Fibroblast of gingiva (primary cell): Measurements from ENCODE around the gene HKDC1.
"Not testable (repeated sequence)": the region's sequence is repeated elsewhere in the genome, so short reads cannot be mapped to it uniquely, and the experiment has no call there.

Experiments
- DNase-seq: peaks from one replicate; pipeline ENCODE4 v3.0.0-alpha.2; 2011; ENCODE audit warnings: low read depth

HKDC1 gene

DNA sequence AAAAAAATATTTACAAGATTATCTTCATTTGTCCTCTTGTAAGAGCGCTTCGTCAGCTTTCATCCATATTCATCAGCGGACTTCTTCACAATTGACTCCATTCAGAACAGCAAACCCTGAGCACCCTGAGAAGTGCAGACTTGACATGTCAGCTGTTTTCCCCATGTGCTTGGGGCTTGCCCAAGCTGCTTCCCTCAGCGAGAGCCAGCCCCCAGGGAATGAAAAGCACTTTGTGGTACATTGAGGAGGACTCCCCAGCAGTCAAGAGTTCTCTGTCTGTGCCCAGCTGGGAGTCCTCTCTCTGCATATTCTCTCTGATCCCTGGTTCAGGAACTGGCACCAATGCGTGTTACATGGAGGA lies 22.7 kb downstream of the HKDC1 start:
- no peak for DNase-seq

DNA sequence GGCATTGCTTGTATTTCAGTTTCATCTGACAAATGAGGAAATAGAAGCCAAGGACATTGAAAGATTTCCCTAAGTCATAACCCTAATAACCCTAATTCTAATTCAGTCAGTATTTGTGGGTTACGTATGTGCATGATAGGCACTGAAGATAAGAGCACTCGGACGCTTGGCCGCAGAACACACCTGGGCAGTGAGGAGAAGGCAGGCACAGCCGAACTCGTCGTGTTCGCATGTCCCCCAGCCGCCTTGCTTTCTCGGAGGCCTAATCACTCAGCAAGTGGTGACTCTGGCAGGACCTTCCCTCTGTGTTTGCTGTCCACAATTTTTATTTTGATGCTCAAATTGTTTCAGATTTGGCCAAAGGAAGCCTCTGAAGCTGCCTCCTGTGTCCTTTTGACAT lies 23.7 kb downstream of the HKDC1 start:
- no peak for DNase-seq

DNA sequence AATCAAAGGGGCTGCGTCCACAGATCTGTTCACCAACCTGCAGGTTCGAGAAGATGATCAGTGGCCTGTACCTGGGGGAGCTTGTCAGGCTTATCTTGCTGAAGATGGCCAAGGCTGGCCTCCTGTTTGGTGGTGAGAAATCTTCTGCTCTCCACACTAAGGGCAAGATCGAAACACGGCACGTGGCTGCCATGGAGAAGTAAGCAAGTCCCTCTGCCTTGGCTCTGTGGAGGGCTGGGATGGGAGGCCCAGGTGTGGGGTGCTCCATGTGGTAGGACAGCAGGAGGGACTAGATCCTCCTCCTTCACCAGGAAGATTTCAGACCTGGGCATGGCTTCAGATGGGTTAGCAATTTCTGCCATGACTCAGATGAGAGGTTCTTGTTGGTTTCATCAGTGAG lies 25.9 kb downstream of the HKDC1 start:
- no peak for DNase-seq

DNA sequence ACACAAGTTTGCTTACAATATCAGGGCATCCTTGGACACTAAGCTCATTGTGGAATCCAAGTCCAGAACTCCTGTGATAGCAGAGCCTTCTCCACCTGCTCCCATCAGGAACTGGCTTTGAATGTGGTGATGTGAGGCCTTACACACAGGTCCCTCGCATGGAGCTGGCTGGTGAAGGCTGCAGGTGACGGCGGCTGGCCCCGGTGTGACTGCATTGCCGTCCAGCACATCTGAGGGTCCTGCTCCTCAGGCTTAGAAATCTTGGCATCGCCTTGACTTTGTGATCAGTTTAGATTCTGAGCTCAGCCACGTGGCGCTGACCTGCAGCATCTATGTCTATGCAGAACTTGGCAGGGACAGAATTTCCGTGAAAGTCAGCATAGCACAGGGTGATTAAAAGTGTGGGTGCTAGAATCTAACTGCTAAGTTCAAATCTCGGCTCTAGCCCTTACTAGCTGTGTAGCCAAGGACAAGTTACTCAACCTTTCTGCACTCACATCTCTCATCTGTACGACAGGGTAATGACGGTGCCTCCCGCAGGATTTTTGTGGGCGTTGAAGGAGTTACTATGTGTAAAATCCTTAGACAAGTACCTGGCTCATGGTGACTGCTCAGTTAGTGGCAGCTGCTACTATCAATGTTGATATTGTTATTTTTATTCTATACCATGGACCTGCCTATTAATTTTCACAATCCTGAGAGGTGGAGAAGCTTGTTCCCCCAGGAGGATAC lies 26.6 kb downstream of the HKDC1 start:
- DNase-seq, result no peak

DNA sequence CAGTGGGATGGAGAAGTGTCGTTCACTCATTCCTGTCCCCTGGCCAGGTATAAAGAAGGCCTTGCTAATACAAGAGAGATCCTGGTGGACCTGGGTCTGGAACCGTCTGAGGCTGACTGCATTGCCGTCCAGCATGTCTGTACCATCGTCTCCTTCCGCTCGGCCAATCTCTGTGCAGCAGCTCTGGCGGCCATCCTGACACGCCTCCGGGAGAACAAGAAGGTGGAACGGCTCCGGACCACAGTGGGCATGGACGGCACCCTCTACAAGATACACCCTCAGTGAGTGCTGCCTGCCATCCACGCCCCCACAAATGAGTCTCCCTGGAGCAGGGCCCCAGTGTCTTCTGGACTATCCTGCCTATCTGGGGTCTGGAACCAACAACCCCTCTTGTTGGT lies 27.2 kb downstream of the HKDC1 start:
- no peak for DNase-seq

DNA sequence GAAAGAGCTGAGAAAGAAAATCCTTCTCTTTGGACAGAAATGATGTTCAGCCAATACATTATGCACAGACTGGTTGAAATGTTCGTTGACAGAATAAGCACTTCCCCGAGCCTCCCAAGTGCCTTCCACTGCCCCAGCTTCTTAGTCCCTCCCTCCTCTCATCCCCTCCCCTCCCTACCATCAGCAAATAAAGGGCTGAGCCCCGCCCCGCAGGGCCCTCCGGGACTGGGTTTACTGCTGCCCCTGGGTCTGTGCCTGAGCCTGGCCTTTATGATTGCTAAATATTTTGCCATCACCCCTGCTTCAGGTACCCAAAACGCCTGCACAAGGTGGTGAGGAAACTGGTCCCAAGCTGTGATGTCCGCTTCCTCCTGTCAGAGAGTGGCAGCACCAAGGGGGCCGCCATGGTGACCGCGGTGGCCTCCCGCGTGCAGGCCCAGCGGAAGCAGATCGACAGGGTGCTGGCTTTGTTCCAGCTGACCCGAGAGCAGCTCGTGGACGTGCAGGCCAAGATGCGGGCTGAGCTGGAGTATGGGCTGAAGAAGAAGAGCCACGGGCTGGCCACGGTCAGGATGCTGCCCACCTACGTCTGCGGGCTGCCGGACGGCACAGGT lies 28.1 kb downstream of the HKDC1 start:
- no peak for DNase-seq

DNA sequence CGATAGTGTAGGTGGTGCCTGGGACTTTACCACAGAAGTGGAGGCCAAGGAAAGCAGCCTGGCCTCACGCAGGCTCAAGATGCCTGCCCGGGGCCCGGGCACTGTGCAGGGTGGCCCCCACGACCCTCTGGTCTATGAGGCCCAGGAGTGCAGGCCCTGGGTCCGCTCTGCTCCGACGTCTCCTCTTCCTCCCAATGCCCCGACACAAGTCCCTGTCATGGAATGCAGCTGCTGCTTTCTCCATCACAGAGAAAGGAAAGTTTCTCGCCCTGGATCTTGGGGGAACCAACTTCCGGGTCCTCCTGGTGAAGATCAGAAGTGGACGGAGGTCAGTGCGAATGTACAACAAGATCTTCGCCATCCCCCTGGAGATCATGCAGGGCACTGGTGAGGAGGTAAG lies 29.9 kb downstream of the HKDC1 start:
- no peak for DNase-seq

DNA sequence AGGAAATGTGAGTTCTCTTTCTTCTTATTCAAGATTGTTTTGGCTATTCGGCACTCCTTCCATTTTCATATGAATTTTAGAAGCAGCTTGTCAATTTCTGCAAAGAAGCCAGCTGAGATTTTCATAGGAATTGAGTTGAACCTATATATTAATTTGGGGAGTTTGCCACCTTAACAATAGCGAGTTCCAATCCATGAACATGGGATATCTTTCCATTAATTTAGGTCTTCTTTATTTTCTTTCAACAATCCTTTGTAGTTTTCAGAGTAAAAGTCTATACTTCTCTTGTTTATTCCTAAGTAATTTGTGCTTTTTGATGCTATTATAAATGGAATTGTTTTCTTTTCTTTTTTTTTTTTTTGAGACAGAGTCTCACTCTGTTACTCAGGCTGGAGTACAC lies 31.3 kb downstream of the HKDC1 start:
- not testable (repeated sequence) for DNase-seq

DNA sequence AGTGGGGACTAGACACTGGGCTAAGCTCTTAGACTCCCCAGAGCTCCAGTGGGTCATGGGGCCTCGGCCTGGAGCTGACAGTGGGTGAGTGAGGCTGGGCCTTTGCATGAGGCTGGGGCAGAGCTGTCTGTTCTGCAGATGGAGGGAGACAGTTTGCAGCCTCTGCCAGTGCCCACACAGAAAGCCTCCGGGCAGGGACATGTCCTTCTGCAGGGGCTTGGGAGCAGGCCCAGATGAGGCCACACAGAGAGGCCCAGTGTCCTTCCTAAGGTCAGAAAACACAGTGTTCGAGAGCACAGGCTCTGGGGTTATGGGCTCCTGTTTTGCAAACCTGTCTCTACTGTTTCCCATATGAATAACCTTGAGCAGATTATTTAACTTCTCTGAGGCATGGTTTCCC lies 33.0 kb downstream of the HKDC1 start:
- DNase-seq, result no peak

DNA sequence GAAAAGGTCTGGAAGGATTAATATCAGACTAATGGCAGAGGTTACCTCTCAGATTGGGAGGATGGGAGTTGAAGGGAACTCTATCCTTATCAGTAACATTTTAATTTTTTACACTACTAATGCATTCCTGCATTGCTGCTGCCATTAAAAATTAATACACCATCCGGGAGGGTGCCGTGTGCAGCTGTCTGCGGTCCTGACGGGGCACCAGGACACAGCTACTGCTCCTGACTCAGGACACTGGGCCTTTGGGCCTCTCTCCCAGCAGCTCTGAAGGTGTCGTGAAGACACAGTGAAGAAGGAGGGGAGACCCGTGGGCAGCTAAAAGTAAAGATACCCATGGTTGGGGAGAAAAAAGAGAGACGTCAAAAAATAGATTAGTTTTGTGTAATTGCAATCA lies 34.7 kb downstream of the HKDC1 start:
- no peak for DNase-seq

DNA sequence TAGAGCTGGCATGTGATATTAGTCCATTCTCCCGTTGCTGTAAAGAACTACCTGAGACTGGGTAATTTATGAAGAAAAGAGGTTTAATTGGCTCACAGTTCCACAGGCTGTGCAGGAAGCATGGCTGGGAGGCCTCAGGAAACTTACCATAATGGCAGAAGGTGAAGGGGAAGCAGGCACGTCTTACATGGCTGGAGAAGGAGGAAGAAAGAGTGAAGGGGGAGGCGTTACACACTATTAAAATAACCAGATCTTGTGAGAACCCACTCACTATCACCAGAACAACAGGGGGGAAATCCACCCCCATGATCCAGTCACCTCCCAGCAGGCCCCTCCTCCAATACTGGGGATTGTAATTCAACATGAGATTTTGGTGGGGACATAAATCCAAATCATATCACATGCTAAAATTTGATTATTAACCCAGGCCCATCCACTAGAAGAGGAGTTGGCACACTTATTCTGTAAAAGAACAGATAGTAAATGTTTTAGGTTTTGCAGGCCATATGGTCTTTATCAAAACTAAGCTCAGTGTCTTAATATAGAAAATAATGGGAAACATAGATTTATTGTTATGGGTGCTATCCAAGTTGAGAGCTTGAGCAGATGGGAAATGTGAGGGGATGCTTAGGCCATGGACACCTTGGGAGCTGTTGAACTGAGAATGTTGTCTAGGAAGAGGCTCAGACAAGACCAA lies 39.6 kb downstream of the HKDC1 start:
- DNase-seq, result no peak

DNA sequence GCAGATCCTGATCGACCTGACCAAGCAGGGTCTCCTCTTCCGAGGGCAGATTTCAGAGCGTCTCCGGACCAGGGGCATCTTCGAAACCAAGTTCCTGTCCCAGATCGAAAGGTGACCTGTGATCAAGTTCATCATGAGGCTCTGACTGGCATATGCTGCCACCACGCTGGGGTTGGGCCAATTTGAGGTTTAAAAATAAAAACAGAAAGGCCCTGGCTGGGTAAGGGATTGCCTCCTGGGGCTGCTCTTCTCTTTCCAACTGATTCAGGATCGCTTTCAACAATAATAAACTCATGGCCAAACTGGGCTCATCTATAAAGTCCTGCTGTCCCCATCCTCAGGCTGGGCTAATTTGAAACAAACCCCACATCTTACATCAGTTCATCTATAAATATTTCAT lies 41.1 kb downstream of the HKDC1 start:
- DNase-seq, result no peak

DNA sequence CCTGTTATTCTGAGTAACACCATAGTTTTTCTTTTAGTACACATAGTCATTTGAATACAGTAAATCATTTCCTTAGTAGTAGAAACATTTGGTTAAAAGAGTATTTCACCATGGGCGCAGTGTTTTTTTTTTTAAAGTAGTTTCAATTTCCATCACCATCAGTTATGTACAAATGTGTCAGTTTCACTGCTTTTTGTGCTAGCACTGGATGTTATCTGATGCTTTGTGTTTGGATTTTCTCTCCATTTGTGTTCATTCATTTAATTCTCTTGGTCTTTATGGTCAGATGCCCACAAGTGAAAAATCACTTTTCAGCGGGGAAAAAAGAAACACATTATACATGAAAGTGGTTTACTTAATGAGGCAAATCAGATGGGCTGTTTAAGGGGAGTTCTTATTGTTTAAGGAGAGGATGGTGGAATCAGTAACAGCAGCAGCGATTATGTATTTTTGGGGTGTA lies 42.2 kb downstream of the HKDC1 start:
- DNase-seq, result no peak

DNA sequence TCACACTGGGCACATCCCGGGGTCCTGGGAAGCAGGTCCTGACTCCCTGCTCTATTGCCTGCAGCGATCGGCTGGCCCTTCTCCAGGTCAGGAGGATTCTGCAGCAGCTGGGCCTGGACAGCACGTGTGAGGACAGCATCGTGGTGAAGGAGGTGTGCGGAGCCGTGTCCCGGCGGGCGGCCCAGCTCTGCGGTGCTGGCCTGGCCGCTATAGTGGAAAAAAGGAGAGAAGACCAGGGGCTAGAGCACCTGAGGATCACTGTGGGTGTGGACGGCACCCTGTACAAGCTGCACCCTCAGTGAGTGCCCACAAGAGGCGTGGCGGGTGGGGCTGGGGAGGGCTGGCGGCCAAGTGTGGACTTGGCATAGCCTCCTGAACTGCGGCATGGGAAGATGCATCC lies 45.4 kb downstream of the HKDC1 start:
- DNase-seq, result no peak

DNA sequence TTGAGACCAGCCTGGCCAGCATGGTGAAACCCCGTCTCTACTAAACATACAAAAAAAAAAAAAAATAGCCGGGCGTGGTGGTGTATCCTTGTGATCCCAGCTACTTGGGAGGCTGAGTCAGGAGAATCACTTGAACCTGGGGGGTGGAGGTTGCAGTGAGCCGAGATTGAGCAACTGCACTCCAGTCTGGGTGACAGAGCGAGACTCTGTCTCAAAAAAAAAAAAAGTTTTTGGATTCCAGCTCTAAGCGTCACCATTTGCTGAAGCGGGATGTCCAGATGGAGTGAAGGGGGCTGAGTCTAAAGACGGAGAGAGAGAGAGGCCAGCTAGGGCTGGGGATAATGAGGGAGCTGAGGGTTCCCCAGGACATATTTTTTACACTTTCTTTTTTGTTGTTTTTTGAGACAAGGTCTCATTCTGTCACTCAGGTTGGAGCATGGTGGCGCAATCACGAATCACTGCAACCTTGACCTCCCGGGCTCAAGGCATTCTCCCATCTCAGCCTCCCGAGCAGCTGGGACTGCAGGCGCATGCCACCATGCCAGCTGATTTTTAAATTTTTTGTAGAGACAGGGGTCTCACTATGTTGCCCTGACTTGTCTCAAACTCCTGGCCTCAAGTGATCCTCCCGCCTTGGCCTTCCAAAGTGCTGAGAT lies 48.8 kb downstream of the HKDC1 start:
- no peak for DNase-seq

DNA sequence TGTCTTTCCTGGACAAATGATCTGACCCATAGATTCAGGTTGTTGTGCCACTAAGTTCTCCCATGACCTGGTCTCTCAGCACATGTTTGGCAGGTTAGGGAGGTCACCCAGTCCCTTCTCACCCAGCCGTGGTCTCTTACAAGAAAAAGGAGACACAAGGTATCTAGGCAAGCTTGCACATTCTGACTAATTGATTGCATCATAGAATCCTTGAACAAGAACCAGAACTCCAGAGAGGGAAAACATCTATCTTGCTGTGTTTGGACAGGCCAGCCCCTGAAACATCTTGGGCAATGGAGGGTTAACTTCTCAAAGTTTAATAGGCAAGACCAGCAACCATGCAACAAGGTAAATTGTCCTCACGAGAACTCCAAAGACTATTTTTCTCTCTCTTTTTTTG lies 49.6 kb downstream of the HKDC1 start:
- DNase-seq, result no peak

DNA sequence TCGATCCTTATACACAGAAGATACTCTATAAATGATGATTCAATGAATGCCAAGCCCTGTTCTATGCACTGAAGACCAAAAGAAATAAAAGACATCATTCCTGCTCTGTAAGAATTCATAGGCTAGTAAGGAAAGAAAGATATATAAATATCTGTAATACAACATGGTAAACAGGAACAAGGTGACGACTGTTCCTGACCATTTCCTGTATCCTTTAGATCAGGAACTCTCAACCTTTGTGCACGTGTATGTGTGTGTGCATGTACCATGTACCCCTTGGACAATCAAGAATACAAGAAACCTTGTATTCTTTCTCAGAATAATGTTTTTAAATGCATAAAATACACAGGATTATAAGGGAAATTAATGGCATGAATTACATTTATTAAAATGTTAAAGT lies 50.9 kb downstream of the HKDC1 start:
- DNase-seq, result no peak

DNA sequence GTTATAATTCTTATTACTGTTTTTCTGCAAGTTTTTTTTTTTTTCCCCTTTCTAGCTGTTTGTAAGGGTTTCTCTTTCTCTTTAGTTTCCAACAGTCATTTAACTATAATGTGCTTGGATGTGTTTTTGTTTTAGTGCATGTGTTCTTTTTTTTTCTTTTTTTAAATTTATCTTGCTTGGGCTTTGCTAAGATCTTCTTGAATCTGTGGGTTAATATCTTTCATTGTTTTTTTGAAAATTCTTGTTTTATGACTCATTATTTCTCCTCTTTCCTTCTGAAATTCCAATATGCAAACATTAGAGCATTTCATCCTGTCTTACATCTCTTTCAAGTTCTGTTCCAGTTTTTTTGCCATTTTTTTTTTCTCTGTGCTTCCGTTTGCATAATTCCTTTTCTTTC lies 52.5 kb downstream of the HKDC1 start:
- no peak for DNase-seq

DNA sequence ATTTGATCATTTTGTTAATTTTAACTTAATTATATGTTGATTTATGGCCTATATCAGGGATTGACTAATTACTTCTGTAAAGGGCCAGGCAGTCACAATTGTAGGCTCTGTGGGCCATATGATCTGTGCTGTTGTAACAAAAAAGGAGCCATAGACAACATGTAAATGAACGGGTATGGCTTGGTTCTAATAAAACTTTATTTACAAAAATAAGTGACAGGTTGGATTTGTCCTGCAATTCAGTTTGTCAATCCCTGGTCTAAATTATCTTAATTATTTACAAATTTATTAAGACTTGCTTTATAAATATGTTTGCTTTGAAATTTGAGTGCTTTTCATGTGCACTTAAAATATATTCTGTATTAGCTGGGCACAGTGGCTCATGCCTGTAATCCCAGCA lies 55.3 kb downstream of the HKDC1 start:
- no peak for DNase-seq

DNA sequence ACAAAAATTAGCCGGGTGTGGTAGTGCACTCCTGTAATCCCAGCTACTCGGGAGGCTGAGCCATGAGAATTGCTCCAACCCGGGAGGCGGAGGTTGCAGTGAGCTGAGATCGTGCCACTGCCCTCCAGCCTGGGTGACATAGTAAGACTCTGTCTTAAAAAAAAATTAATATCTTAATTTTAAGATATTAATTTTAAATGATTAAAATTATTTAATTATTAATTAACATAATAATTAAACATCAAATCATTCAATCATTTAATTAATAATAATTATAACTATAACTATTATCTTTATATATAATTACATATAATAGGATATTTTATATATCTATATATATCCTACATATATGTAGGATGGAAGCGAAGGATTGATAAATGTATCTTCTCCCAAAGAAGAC lies 56.4 kb downstream of the HKDC1 start:
- DNase-seq, result no peak

DNA sequence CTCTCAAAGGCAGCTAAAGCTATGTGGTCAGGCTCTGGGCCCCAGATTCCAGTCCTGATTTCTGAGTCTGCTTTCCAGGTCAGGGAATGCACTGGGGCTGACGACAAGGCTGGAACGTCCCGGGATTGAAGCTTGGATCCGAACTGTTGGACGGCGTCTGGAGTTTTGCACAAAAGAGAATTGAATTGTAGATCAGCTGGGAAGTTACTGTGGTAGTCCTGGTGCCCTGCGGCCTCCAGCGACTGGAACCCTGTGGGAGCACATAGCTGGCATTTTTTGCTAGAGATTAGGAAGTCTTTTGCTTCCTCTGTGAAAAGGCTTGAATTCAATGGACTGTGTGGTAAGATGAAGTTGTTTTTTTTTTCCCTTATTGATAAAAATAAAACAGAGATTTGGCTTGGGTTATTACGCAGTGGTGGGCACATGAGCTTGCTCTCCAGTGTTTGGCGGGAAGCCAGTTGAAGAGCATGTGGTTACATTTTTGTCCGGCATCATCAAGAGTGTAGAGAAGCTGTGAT lies 58.4 kb downstream of the HKDC1 start, which contains the start of gene HK1:
Gene HK1, plus strand, starts transcription at position 51 of the 518 bp plus-strand sequence.
- DNase-seq, result no peak

DNA sequence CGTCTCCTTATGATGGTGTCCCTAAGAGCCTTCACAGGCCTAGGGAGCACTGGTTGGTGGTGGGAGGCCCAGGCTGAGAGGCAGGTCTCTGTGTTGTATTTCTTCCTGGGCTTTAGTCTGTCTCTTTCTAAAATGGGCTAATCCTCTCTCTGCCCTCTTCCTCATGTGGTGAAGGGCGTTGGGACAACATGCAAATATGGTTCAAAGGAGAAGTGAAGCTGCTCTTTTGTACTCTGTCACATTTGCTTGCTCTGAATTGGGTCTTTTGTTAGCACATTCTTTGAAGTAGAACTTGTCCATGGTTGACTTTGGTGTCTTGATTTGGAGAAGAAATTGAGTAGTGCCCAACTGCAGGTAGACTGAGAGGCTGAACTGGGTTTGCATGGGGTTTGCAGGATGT lies 59.0 kb downstream of the HKDC1 start:
- no peak for DNase-seq
